ENCODE results near the gene RGP1.

RGP1 gene

DNA sequence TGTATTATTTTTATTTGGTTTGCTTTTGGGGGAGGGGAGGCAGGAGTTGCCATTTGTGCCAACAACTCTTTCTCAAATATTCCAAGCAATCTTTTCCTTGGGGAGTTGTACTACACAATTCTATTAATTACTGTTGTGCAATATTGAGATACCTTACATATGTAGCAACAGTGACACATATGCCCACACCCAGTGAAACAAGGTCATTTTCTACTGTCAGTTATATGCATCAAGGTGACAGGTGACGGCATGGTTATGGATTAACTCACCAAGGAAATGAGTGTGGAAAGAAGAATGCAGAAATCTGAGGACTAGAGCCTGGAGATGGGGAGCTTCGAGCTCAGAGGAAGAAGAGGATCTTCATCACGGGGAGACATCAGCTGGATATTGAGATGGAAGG lies 22.9 kb downstream of the RGP1 start:
- TF ChIP-seq, protein P1, sequence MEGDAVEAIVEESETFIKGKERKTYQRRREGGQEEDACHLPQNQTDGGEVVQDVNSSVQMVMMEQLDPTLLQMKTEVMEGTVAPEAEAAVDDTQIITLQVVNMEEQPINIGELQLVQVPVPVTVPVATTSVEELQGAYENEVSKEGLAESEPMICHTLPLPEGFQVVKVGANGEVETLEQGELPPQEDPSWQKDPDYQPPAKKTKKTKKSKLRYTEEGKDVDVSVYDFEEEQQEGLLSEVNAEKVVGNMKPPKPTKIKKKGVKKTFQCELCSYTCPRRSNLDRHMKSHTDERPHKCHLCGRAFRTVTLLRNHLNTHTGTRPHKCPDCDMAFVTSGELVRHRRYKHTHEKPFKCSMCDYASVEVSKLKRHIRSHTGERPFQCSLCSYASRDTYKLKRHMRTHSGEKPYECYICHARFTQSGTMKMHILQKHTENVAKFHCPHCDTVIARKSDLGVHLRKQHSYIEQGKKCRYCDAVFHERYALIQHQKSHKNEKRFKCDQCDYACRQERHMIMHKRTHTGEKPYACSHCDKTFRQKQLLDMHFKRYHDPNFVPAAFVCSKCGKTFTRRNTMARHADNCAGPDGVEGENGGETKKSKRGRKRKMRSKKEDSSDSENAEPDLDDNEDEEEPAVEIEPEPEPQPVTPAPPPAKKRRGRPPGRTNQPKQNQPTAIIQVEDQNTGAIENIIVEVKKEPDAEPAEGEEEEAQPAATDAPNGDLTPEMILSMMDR (IDR thresholded peaks at IDR 0.05; ENCODE audit: low read depth, low read length): no peak
- no peak for DNase-seq (ENCODE audit: low read depth, low spot score)
- in situ Hi-C loops (cut with HindIII; ENCODE audit: low sequenced_read_pairs): no loop called here
- no peak overlapping the region for H3K4me3 ChIP-seq (ENCODE audit: low read depth, low read length)

DNA sequence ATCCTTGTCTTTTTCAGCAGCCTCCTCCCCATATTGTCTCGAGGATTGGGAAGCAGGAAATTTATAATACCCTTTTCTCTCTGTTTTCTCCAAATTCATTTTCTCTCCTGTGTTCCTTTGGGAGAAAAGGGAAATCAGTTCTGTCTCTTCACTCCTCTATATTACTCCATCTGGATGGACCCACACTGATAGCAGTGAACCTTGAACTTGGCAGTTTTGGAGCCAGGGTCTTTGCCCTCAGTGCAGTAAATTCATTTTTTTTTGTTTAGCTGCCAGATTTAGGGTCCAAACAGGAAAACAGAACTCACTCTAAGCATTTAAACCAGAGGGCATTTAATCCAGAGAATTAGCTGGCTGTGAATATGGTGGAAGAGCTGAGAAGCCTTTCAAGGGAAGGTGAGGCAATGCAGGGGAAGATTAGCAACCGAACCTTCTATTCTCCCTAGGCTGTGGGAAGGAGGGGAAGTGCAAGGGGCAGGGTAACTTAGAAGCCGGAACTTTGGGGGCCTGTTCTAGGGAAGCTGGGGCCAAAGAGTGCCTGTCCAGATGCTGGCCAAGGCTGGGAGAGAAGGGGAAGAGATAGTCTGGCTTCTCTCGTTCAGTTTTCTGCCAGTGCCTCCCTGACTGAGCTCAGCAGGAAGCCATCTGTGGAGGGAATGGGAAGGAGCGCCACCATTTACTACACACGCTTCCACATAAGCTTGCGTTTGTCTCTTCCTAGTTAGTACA lies 26.0 kb downstream of the RGP1 start:
- no peak overlapping the region for H3K4me3 ChIP-seq (ENCODE audit: low read depth, low read length)

DNA sequence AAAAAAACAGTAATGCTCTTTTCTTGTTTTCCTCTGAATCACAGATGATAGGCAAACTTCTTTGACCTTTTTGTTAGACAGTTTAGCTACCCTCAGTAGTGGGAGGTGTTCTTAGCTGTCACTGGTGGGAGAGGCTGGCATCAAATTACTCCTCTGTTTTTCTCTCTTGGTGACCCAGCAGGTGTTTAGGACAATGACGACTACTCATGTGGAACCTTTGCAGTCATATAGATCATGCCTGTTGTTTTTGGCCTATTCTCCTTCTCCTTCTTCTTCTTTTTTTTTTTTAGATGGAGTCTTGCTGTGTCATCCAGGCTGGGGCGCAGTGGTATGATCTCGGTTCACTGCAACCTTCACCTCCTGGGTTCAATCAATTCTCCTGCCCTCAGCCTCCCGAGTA lies 26.9 kb downstream of the RGP1 start:
- DNase-seq (ENCODE audit: low read depth, low spot score): no peak
- no peak overlapping the region for H3K4me3 ChIP-seq (ENCODE audit: low read depth, low read length)
- in situ Hi-C loops (cut with HindIII; ENCODE audit: low sequenced_read_pairs): no loop called here
- TF ChIP-seq, protein P1 (IDR thresholded peaks at IDR 0.05; ENCODE audit: low read depth, low read length): no peak

More for the DNA sequence above, 26.0 kb downstream of the RGP1 start:
- in situ Hi-C loops (cut with HindIII; ENCODE audit: low sequenced_read_pairs): no loop called here
- TF ChIP-seq, protein P1 (IDR thresholded peaks at IDR 0.05; ENCODE audit: low read depth, low read length): no peak
- DNase-seq (ENCODE audit: low read depth, low spot score): no peak

DNA sequence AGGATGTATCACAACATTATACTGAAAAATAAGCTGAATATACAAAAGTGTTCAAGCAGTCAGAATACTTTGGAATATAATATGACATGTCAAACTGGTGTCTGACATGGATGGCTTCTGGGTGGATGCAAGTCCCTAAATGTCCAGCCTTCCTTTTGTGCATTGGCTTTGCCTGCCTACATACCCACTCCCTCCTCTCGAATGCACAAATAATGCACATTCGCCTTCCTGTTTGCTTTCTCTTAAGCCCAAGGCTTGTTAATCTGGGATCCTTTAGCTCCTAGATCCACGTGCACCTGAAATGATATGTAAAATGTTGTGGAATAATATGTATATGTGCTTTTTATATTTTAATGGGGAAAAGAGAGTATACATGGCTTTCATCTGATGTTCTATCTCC lies 29.4 kb downstream of the RGP1 start:
- DNase-seq (ENCODE audit: low read depth, low spot score): no peak
- in situ Hi-C loops (cut with HindIII; ENCODE audit: low sequenced_read_pairs): no loop called here
- TF ChIP-seq, protein P1 (IDR thresholded peaks at IDR 0.05; ENCODE audit: low read depth, low read length): no peak
- no peak overlapping the region for H3K4me3 ChIP-seq (ENCODE audit: low read depth, low read length)

DNA sequence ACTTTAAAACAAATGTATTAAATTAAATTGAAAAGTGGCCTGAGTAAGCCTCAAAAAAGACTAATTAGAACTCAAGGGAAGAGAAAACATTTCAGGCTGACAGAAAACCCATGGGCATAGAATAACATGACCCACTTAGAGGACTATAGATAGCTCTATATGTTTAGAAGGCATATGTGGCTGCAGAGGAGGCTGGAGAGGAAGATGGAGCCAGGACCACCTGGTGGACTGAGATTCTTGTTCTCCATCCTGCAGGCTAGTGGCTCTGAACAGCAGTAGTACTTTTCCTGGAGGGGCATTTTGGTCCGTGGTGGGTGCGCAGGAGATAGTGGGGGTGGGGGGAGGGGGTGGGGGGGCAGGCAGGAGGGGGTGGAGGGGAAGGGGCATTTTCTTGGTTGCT lies 32.0 kb downstream of the RGP1 start:
- no peak for DNase-seq (ENCODE audit: low read depth, low spot score)
- no peak overlapping the region for H3K4me3 ChIP-seq (ENCODE audit: low read depth, low read length)
- TF ChIP-seq, protein P1 (IDR thresholded peaks at IDR 0.05; ENCODE audit: low read depth, low read length): no peak
- in situ Hi-C loops (cut with HindIII; ENCODE audit: low sequenced_read_pairs): no loop called here

DNA sequence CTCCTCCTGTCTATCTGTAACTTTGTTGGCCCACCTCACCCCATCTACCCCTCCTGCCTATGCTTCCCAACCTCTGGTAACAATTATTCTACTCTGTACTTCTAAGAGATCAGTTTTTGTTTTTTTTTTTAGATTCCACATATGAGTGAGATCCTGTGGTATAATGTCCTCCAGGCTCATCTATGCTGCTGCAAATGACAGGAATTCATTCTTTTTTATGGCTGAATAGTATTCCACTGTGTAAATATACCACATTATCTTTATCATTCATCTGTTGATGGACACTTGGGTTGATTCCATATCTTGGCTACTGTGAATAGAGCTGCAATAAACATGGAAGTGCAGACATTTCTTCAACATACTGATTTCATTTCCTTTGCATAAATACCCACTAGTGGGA lies 34.3 kb downstream of the RGP1 start:
- in situ Hi-C loops (cut with HindIII; ENCODE audit: low sequenced_read_pairs): no loop called here
- TF ChIP-seq, protein P1 (IDR thresholded peaks at IDR 0.05; ENCODE audit: low read depth, low read length): no peak
- no peak overlapping the region for H3K4me3 ChIP-seq (ENCODE audit: low read depth, low read length)
- no peak for DNase-seq (ENCODE audit: low read depth, low spot score)
